OCI-LY7 (cell line): ENCODE data around the gene CCDC85A. TPM values are rescaled to one million over a fixed set of nuclear protein-coding genes. Genes with fewer than 3 reads are reported as not detected.

ENCODE experiments used
- BruUV-seq: library from RNA; stranded (reverse); fragments of 400-500 nt; replicated peaks from 2 replicates; lab custom pipeline; 2021; lab: Mats Ljungman, UMichigan
- CTCF ChIA-PET: fragments of 300-600 bp; sonication (Branson Sonifier 250); formaldehyde crosslinking; loops from one replicate; lab custom pipeline; 2022; ENCODE audit warnings: antibody characterized with exemption; ENCODE audit not compliant: unreplicated experiment; lab: Charles Lee
- POLR2A ChIA-PET: fragments of 300-600 bp; sonication (Branson Sonifier 250); formaldehyde crosslinking; loops from one replicate; lab custom pipeline; 2022; ENCODE audit warnings: antibody characterized with exemption; lab: Charles Lee
- DNase-seq: peaks from one replicate; pipeline ENCODE4 v3.0.0-alpha.2; 2015; ENCODE audit warnings: low spot score
- H2AFZ ChIP-seq: fragments of 200-600 bp; sonication (generic), shearing (Covaris generic); 2 replicates; pipeline ENCODE4 v1.6.1; 2014; ENCODE audit warnings: mild to moderate bottlenecking, antibody characterized with exemption, low read length, moderate library complexity
- H3K27ac ChIP-seq: fragments of 200-600 bp; sonication (generic); 2 replicates; pipeline ENCODE4 v1.5.1; 2014; ENCODE audit warnings: mixed run types, low read depth, mild to moderate bottlenecking, moderate library complexity, low read length, inconsistent platforms; ENCODE audit not compliant: poor library complexity, severe bottlenecking
- H3K36me3 ChIP-seq: fragments of 200-600 bp; sonication (generic); 2 replicates; pipeline ENCODE4 v1.6.1; 2014; ENCODE audit warnings: mild to moderate bottlenecking, antibody characterized with exemption, low read length, moderate library complexity, mixed read lengths; ENCODE audit not compliant: insufficient read depth
- H3K4me1 ChIP-seq: fragments of 200-600 bp; sonication (generic); 2 replicates; pipeline ENCODE4 v1.5.1; 2014; ENCODE audit warnings: mild to moderate bottlenecking, low read length; ENCODE audit not compliant: insufficient read depth, poor library complexity, severe bottlenecking
- H3K4me2 ChIP-seq: fragments of 200-600 bp; sonication (generic); 2 replicates; pipeline ENCODE4 v1.6.1; 2014; ENCODE audit warnings: mild to moderate bottlenecking, low read length
- H3K4me3 ChIP-seq: fragments of 200-600 bp; sonication (generic); 2 replicates; pipeline ENCODE4 v1.5.1; 2014; ENCODE audit warnings: mild to moderate bottlenecking, low read depth, low read length; ENCODE audit not compliant: poor library complexity, severe bottlenecking
- H3K79me2 ChIP-seq: fragments of 200-600 bp; sonication (generic); 2 replicates; pipeline ENCODE4 v1.6.1; 2016; ENCODE audit warnings: low read depth, mild to moderate bottlenecking, low read length, moderate library complexity, mixed read lengths; ENCODE audit not compliant: insufficient read depth
- H3K9me2 ChIP-seq: fragments of 200-600 bp; sonication (generic); 2 replicates; pipeline ENCODE4 v1.6.1; 2016; ENCODE audit warnings: mild to moderate bottlenecking, low read length, mixed read lengths; ENCODE audit not compliant: insufficient read depth
- H3K9me3 ChIP-seq: fragments of 200-600 bp; sonication (generic); 2 replicates; pipeline ENCODE4 v1.6.1; 2014; ENCODE audit warnings: mild to moderate bottlenecking, mixed run types, low read length, mixed read lengths
- H4K20me1 ChIP-seq: fragments of 200-600 bp; sonication (generic); 2 replicates; pipeline ENCODE4 v1.6.1; 2014; ENCODE audit warnings: mild to moderate bottlenecking, antibody characterized with exemption, low read length, moderate library complexity, mixed read lengths; ENCODE audit not compliant: insufficient read depth
- CTCF ChIP-seq: fragments of 200-600 bp; sonication (generic); conservative IDR thresholded peaks from 2 replicates; pipeline ENCODE4 v1.5.1; 2014; ENCODE audit warnings: mild to moderate bottlenecking, antibody characterized with exemption, low read length, moderate library complexity, mixed read lengths
- EZH2phosphoT487 ChIP-seq: fragments of 200-600 bp; sonication (generic); IDR thresholded peaks from 2 replicates; pipeline ENCODE4 v1.6.1; 2018; ENCODE audit warnings: low read depth, borderline replicate concordance, mild to moderate bottlenecking, mixed run types, antibody characterized with exemption, low read length, moderate library complexity, mixed read lengths
- intact Hi-C: fragments of 100-400 bp; cut with micrococcal nuclease; formaldehyde crosslinking; loops from one replicate; pipeline ENCODE4 v1.10.0; 2022; ENCODE audit not compliant: unreplicated experiment
- total RNA-seq, 2 experiments: library from RNA; depleted of rRNA in 1 of 2; stranded (reverse); fragments of >200 nt in 1 of 2; shearing (Covaris generic) in 1 of 2; gene quantifications; 2 replicates each; pipeline ENCODE4 v1.2.3, GENCODE V29; 2014 to 2022

The CCDC85A gene
- total RNA-seq, 2 experiments from 2014 or later: not detected

DNA sequence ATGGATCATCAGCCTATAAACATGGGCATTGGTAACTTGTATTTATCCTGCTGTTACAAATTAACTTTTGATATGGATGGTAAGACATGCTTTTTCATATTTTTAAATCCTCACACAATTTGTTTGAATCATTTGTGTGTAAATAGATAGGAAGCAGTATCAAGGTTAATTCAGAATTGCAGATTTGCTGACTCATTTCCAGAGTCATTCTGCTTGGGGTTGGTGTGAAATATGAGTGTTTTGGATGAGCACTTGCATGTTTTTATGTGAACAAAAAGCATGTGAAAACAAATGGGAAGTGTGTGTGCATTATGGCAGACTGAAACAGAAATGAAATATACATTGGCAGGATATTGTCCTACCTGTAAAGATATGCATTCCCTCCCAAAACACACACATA is 11.8 kb downstream of the CCDC85A start:
- H3K27ac ChIP-seq: no peak overlapping the region
- ChIA-PET CTCF (no interaction called here), POLR2A (no interaction called here)
- intact Hi-C loops: no loop called here
- no peaks in the 10 kb centered on the region for H3K4me1 ChIP-seq
- no peaks in the 10 kb centered on the region for H3K36me3 ChIP-seq
- H3K79me2 ChIP-seq: no peaks in the 10 kb centered on the region
- DNase-seq: no peak
- no peaks in the 10 kb centered on the region for H3K9me2 ChIP-seq
- no TSS peak for BruUV-seq
- TF ChIP-seq EZH2phosphoT487 (no peak), CTCF (no peak)
- H3K4me2 ChIP-seq: no peak overlapping the region
- no peaks in the 10 kb centered on the region for H4K20me1 ChIP-seq
- H2AFZ ChIP-seq: no peak overlapping the region
- no peak overlapping the region for H3K4me3 ChIP-seq
- H3K9me3 ChIP-seq: no peaks in the 10 kb centered on the region

- no peaks in the 10 kb centered on the region for H3K79me2 ChIP-seq
- H2AFZ ChIP-seq: no peak overlapping the region
- no peaks in the 10 kb centered on the region for H3K9me3 ChIP-seq
- TF ChIP-seq CTCF: no peak
- TF ChIP-seq EZH2phosphoT487: no peak
- DNase-seq: no peak
- no TSS peak for BruUV-seq
- H3K4me2 ChIP-seq: no peak overlapping the region
- no peaks in the 10 kb centered on the region for H3K36me3 ChIP-seq
- H3K4me3 ChIP-seq: no peak overlapping the region
- ChIA-PET POLR2A (no interaction called here), CTCF (no interaction called here)
- no peaks in the 10 kb centered on the region for H3K4me1 ChIP-seq
- H3K27ac ChIP-seq: no peak overlapping the region
- intact Hi-C loops: no loop called here
- H3K9me2 ChIP-seq: no peaks in the 10 kb centered on the region
- H4K20me1 ChIP-seq: no peaks in the 10 kb centered on the region
Measured at GRCh38 chr2:56197816-56198215, 14.0 kb downstream of the CCDC85A start.

DNA sequence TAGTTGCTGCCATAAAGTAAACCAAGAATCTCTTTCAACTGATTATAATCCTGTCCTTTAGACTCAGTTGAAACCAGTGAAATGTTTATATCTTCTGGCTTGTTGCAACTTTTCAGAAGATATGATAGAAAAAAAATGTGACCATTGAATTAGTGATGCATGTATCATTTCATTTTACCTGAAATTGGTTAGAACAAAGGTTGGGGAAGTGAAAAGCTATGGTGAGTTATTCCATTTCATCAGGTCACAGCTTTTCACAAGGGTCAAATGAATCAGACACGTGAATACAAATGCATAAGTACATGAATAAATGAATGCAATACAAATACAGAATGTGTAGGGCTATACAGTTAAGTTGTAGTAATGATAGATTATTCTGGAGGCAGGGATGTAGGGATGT is 15.1 kb downstream of the CCDC85A start:
- no peaks in the 10 kb centered on the region for H3K4me1 ChIP-seq
- CTCF ChIA-PET: no interaction called here
- no TSS peak for BruUV-seq

More for the DNA sequence above, 15.1 kb downstream of the CCDC85A start:
- Histone ChIP-seq H3K4me2 (no peak overlapping the region), H3K36me3 (no peaks in the 10 kb centered on the region), H3K79me2 (no peaks in the 10 kb centered on the region), H3K27ac (no peak overlapping the region), H3K4me3 (no peak overlapping the region), H3K9me3 (no peaks in the 10 kb centered on the region), H3K9me2 (no peaks in the 10 kb centered on the region), H2AFZ (no peak overlapping the region), H4K20me1 (no peaks in the 10 kb centered on the region)
- intact Hi-C loops: no loop called here
- DNase-seq: no peak
- no peak for TF ChIP-seq EZH2phosphoT487
- TF ChIP-seq CTCF: no peak
- POLR2A ChIA-PET: interaction anchor here (0.6 kb wide), 1 partner anchor 38 kb away, joined by 3 read pairs; no protein-coding TSS in a partner anchor
